DMS53 treated with DMSO at 0.1 percent for 48 hours (cell line): ENCODE results near the gene KRTAP3-1.

Experiments
- DNase-seq: peaks from one replicate; lab custom pipeline; 2025; ENCODE audit not compliant: unreplicated experiment; lab: John Stamatoyannopoulos, UW

Gene KRTAP3-1

GRCh38 chr17:40980596-40980995, 28.3 kb downstream of the KRTAP3-1 start:
- no peak for DNase-seq

- DNase-seq: no peak
These were observed 28.8 kb downstream of the KRTAP3-1 start for GRCh38 chr17:40980117-40980516.

- no peak for DNase-seq
These were observed 30.3 kb downstream of the KRTAP3-1 start for GRCh38 chr17:40978575-40979151.

- DNase-seq: no peak
These were observed 33.4 kb downstream of the KRTAP3-1 start for GRCh38 chr17:40975516-40975915.

GRCh38 chr17:40974366-40974765, 34.6 kb downstream of the KRTAP3-1 start:
- DNase-seq: no peak

- DNase-seq: no peak
These were observed 41.3 kb downstream of the KRTAP3-1 start for GRCh38 chr17:40967582-40967981.

GRCh38 chr17:40966848-40967247, 42.1 kb downstream of the KRTAP3-1 start, which contains the start of gene KRT39:
Gene KRT39, minus strand, starts transcription at chr17:40966948. Its CDS starts 92 bp downstream, at chr17:40966856.
- DNase-seq: no peak

- DNase-seq: peak; percentile 5
These were observed 45.1 kb downstream of the KRTAP3-1 start for GRCh38 chr17:40963838-40964237.

GRCh38 chr17:40962059-40962561, 46.8 kb downstream of the KRTAP3-1 start:
- no peak for DNase-seq

GRCh38 chr17:40961591-40961990, 47.3 kb downstream of the KRTAP3-1 start:
- DNase-seq: no peak

GRCh38 chr17:40960144-40960543, 48.8 kb downstream of the KRTAP3-1 start:
- DNase-seq: no peak
